Measurements from ENCODE around the gene PEX1. TPM values are rescaled to one million over a fixed set of nuclear protein-coding genes. Genes with fewer than 3 reads are reported as not detected.

PEX1 gene
- total and polyA plus RNA-seq, 9 of the 15 experiments (the other 6 are each of a cell fraction or from before 2014, with no cell fraction given) = 9.4 to 32.2 (median 19.9) TPM

GRCh38 chr7:92448205-92448747, 80.0 kb downstream of the PEX1 start (continued):
- TF ChIP-seq DACH1 (IDR thresholded peaks at IDR 0.05; ENCODE audit: partially characterized antibody) = no peak
- TF ChIP-seq HDAC3 (IDR thresholded peaks at IDR 0.05; ENCODE audit: borderline replicate concordance, partially characterized antibody) = peak; percentile 34
- no peak for TF ChIP-seq ZC3H8 (IDR thresholded peaks at IDR 0.05)
- no peak for TF ChIP-seq ZBTB8A (IDR thresholded peaks at IDR 0.05; ENCODE audit: partially characterized antibody)
- TF ChIP-seq ARID3B (CRISPR knock-in tag; IDR thresholded peaks at IDR 0.05; ENCODE audit: borderline replicate concordance) = no peak
- TF ChIP-seq TAF1 (IDR thresholded peaks at IDR 0.05; ENCODE audit: control insufficient read depth, extremely low read depth, insufficient read depth, low read length, severe bottlenecking) = peak; percentile 30
- TF ChIP-seq ILK (tag; IDR thresholded peaks at IDR 0.05; ENCODE audit: borderline replicate concordance, low read depth) = no peak
- no peak for TF ChIP-seq ZNF318 (IDR thresholded peaks at IDR 0.05; ENCODE audit: borderline replicate concordance in 1 of 2, low read depth in 1 of 2)
- no peak for TF ChIP-seq RBM34 (IDR thresholded peaks at IDR 0.05; ENCODE audit: borderline replicate concordance, insufficient read depth, low read length)
- TF ChIP-seq SIN3A (IDR thresholded peaks at IDR 0.05; ENCODE audit: borderline replicate concordance in 2 of 2, control insufficient read depth in 1 of 2, low read depth in 2 of 2, low read length in 2 of 2) = no peak; a peak in 1 of 4 replicates
- TF ChIP-seq HNRNPK (IDR thresholded peaks at IDR 0.05; ENCODE audit: low read depth, low read length, poor library complexity, severe bottlenecking) = no peak
- no peak for TF ChIP-seq MAFG (tag; conservative IDR thresholded peaks at IDR 0.05)
- no peak for TF ChIP-seq HINFP (tag; conservative IDR thresholded peaks at IDR 0.05; ENCODE audit: low read depth)
- TF ChIP-seq HMGN3 (IDR thresholded peaks at IDR 0.05; ENCODE audit: borderline replicate concordance, extremely low read depth, insufficient read length, low read depth, low read length) = no peak
- no peak for TF ChIP-seq TARDBP (IDR thresholded peaks at IDR 0.05)
- TF ChIP-seq ZNF41 (CRISPR knock-in tag; conservative IDR thresholded peaks at IDR 0.05) = no peak

All from K562 (cell line).